Gastrocnemius medialis (tissue), 4 donors: Measurements from ENCODE around the gene SNORC.

Experiments
- POLR2A ChIP-seq, 2 donors: fragments of 450-650 bp; IDR thresholded peaks; one replicate each; pipeline ENCODE4 v1.6.1; 2017; ENCODE audit warnings: antibody characterized with exemption in 2 of 2, mild to moderate bottlenecking in 2 of 2, moderate library complexity in 2 of 2
- TF ChIP-seq, protein P1 (sequence below), 5 experiments: fragments of 450-650 bp in 3 of 5; fragments of 200-600 bp in 2 of 5; sonication (generic) in 2 of 5; IDR thresholded peaks in 4 of 5; conservative IDR thresholded peaks in 1 of 5; 1 replicate in 4 of 5; 2 replicates in 1 of 5; pipeline ENCODE4 v1.5.1; 2016 to 2019; ENCODE audit warnings: antibody characterized with exemption in 5 of 5, mild to moderate bottlenecking in 3 of 5, moderate library complexity in 3 of 5

DNA sequence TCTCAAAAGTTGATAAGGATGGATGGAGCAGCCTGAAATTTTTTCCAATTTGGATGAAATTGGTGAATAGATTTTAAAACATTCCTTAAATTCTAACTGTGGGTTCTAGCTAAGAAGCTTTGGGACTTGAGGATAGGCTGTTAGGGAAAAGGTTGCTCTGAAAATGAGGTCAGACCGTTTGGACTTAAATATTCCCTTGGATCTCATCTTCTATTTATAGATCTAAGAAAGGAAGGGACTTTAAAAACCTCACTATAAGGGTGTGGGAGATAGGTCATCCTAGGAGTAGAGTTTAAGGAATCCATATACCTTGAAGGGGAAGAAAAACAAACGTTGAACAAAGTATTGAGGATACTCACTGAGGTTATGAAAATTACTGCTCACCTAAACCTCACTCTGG, 17.4 kb upstream of the SNORC start:
- TF ChIP-seq, protein P1, sequence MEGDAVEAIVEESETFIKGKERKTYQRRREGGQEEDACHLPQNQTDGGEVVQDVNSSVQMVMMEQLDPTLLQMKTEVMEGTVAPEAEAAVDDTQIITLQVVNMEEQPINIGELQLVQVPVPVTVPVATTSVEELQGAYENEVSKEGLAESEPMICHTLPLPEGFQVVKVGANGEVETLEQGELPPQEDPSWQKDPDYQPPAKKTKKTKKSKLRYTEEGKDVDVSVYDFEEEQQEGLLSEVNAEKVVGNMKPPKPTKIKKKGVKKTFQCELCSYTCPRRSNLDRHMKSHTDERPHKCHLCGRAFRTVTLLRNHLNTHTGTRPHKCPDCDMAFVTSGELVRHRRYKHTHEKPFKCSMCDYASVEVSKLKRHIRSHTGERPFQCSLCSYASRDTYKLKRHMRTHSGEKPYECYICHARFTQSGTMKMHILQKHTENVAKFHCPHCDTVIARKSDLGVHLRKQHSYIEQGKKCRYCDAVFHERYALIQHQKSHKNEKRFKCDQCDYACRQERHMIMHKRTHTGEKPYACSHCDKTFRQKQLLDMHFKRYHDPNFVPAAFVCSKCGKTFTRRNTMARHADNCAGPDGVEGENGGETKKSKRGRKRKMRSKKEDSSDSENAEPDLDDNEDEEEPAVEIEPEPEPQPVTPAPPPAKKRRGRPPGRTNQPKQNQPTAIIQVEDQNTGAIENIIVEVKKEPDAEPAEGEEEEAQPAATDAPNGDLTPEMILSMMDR (IDR thresholded peaks at IDR 0.05 in 4 of 5, conservative IDR thresholded peaks at IDR 0.05 in 1 of 5), result no peak
- no peak for TF ChIP-seq POLR2A (IDR thresholded peaks at IDR 0.05)
